Activated CD4-positive, alpha-beta T cell treated with anti-CD3 and anti-CD28 coated beads for 36 hours (primary cell): ENCODE results near the gene KIF26B. TPM values are rescaled to one million over a fixed set of nuclear protein-coding genes. Genes with fewer than 3 reads are reported as not detected.

Experiments used
- ATAC-seq: fragments of 200-7000 bp; cut with Tn5 transposase; one replicate; pipeline ENCODE4 v1.10.0; 2021; ENCODE audit warnings: mild to moderate bottlenecking, moderate library complexity
- CTCF ChIA-PET: fragments of 350-600 bp; sonication (Branson Sonifier 250); formaldehyde crosslinking; loops from one replicate; lab custom pipeline; 2021; ENCODE audit warnings: antibody characterized with exemption; lab: Charles Lee
- POLR2A ChIA-PET: fragments of 350-600 bp; sonication (Branson Sonifier 250); formaldehyde crosslinking; loops from one replicate; lab custom pipeline; 2021; ENCODE audit warnings: antibody characterized with exemption, inconsistent platforms; lab: Charles Lee
- DNase-seq: peaks from one replicate; pipeline ENCODE4 v3.0.0-alpha.2; 2020
- H3K27ac Mint-ChIP-seq: one replicate; pipeline ENCODE4 v1.8.0; 2021; ENCODE audit warnings: mixed read lengths
- H3K27me3 Mint-ChIP-seq: one replicate; pipeline ENCODE4 v1.8.0; 2021; ENCODE audit warnings: mixed read lengths
- H3K36me3 Mint-ChIP-seq: one replicate; pipeline ENCODE4 v1.8.0; 2021; ENCODE audit warnings: low read depth, mixed read lengths
- H3K4me1 Mint-ChIP-seq: one replicate; pipeline ENCODE4 v1.8.0; 2021; ENCODE audit warnings: mixed read lengths
- H3K4me3 Mint-ChIP-seq: one replicate; pipeline ENCODE4 v1.8.0; 2021; ENCODE audit warnings: mild to moderate bottlenecking, moderate library complexity, mixed read lengths
- H3K9me3 Mint-ChIP-seq: one replicate; pipeline ENCODE4 v1.8.0; 2021; ENCODE audit warnings: low read depth, mixed read lengths
- intact Hi-C, 2 experiments: fragments of 100-400 bp; cut with DNase I in 1 of 2; cut with micrococcal nuclease in 1 of 2; formaldehyde crosslinking; loops; one replicate each; pipeline versions ENCODE4 v1.14.2 to v1.15.1; 2022 to 2024; cut with DNase I, micrococcal nuclease
- total RNA-seq, 2 experiments: library from RNA; stranded (reverse); gene quantifications; one replicate each; pipeline ENCODE4 v1.2.3, GENCODE V29; 2021

KIF26B gene
- total RNA-seq, 2 experiments from 2014 or later = 0.16 to 0.23 TPM

DNA sequence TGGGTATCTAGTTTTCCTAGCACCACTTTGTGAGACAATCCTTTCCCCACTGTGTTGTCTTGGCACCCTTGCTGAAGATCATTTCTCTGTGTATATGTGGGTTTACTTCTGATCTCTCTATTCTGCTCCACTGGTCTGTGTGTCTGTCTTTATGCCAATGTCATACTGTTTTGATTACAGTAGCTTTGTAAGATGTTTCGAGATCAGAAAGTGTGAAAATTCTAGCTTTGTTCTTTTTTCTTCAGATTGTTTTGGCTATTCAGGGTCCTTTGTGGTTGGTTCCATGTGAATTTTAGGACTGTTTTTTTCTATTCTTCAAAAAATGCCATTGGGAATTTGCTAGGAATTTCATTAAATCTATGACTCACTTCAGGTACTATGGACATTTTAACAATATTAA, 116.2 kb downstream of the KIF26B start:
- ChIA-PET CTCF (no interaction called here), POLR2A (no interaction called here)
- no peak overlapping the region for H3K27ac Mint-ChIP-seq
- H3K36me3 Mint-ChIP-seq = no peaks in the 10 kb centered on the region
- H3K9me3 Mint-ChIP-seq = no peaks in the 10 kb centered on the region
- intact Hi-C loops = no loop called here
- DNase-seq (no peak), ATAC-seq (no peak)
- no peaks in the 10 kb centered on the region for H3K4me1 Mint-ChIP-seq
- no peak overlapping the region for H3K4me3 Mint-ChIP-seq
- peaks cover 8% of the 10 kb centered on the region for H3K27me3 Mint-ChIP-seq

DNA sequence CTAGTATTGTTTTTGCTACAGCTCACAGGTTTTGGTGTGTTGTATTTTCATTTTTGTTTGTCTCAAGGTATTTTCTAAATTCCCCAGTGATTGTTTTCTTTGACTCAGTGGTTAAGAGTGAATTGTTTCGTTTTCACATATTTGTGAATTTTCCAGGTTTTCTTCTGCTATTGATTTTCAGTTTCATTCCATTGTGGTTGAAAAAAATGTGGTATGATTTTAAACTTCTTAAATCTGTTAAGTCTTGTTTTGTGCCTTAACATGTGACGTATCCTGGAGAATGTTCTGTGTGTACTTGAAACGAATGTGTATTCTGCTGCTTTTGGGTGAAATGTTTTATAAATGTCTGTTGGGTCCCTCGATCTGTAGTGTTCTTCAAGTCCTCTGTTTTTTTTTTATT, 117.9 kb downstream of the KIF26B start:
- H3K4me1 Mint-ChIP-seq = no peaks in the 10 kb centered on the region
- H3K27ac Mint-ChIP-seq = no peak overlapping the region
- no peaks in the 10 kb centered on the region for H3K9me3 Mint-ChIP-seq
- DNase-seq (no peak), ATAC-seq (no peak)
- intact Hi-C loops = no loop called here
- peaks cover 8% of the 10 kb centered on the region for H3K27me3 Mint-ChIP-seq
- ChIA-PET POLR2A (no interaction called here), CTCF (no interaction called here)
- H3K36me3 Mint-ChIP-seq = no peaks in the 10 kb centered on the region
- no peak overlapping the region for H3K4me3 Mint-ChIP-seq

DNA sequence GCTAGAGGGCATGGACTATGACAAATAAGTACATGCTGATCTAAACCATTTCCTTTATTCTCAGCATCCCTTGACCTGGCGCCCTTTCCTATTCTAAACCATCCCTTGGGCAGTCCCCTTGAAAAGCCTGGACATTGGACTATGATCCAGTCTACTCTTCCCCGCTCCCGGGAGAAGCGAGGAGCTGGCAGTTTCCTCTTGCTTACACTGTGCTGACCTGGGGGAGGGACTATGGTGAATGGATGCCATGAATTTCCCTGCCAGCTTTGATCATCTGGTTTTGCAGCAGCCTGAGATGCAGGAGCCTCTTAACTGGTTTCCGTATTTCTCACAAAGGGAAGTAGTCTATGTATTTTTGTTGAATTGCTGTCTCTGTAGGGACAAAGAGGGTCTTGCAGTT, 121.7 kb downstream of the KIF26B start:
- intact Hi-C loops = loop anchor here in 1 of 2 experiments (5.0 kb wide), 1 partner anchor 119 kb away; no protein-coding TSS in a partner anchor
- ATAC-seq (no peak), DNase-seq (no peak)
- H3K9me3 Mint-ChIP-seq = no peaks in the 10 kb centered on the region
- peaks cover 7% of the 10 kb centered on the region for H3K27me3 Mint-ChIP-seq
- H3K4me1 Mint-ChIP-seq = no peaks in the 10 kb centered on the region
- H3K27ac Mint-ChIP-seq = no peak overlapping the region
- CTCF ChIA-PET = no interaction called here
- no peaks in the 10 kb centered on the region for H3K36me3 Mint-ChIP-seq
- POLR2A ChIA-PET = no interaction called here
- no peak overlapping the region for H3K4me3 Mint-ChIP-seq

DNA sequence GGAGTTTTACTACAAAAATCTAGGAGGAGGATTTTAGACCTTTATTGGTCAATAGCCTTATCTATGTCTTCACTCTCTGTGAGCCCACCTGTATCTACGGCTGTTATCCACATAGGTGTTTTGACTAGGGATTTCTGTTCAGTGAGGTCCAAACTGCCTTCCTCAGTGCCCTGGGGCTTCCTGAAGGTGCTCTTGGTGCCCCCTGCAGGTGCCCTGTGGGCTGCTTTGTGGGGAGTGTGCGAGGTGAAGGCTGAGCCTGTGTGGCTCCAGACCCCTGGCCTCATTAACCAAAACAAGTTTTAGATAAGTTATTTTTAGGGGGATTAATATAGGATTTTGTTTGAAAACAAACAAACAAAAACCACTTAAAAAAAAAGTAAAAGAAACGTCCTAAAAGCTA, 122.5 kb downstream of the KIF26B start:
- intact Hi-C loops = loop anchor here in 1 of 2 experiments (5.0 kb wide), 1 partner anchor 120 kb away; no protein-coding TSS in a partner anchor
- ATAC-seq (no peak), DNase-seq (peak; percentile 13)
- H3K27me3 Mint-ChIP-seq = peaks cover 7% of the 10 kb centered on the region
- no peaks in the 10 kb centered on the region for H3K4me1 Mint-ChIP-seq
- POLR2A ChIA-PET = no interaction called here
- no peak overlapping the region for H3K4me3 Mint-ChIP-seq
- no peak overlapping the region for H3K27ac Mint-ChIP-seq
- H3K36me3 Mint-ChIP-seq = no peaks in the 10 kb centered on the region
- CTCF ChIA-PET = interaction anchor here (0.7 kb wide), 1 partner anchor 124 kb away, joined by 3 read pairs; no protein-coding TSS in a partner anchor
- no peaks in the 10 kb centered on the region for H3K9me3 Mint-ChIP-seq

DNA sequence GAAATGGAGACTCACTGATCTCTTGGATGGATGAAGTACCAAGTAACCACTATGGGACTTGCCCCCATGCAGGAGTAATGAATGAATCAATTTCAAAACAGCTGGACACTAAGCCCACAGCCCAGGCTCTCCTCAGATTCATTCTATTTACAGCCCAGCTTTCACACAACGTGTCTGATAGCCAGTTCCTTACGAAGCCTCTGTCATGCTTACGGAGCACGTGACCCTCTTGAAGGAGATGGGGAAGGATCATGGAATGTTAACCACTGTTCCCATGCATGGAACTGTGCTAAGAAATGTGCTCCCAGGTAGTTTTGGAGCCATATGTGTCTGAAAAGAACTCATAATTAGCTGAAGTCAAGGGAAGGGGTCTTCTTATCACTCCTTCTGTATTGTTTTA, 124.1 kb downstream of the KIF26B start:
- H3K27ac Mint-ChIP-seq = no peak overlapping the region
- no peak for DNase-seq
- intact Hi-C loops = loop anchor here in 1 of 2 experiments (5.0 kb wide), 1 partner anchor 122 kb away; no protein-coding TSS in a partner anchor
- peaks cover 11% of the 10 kb centered on the region for H3K27me3 Mint-ChIP-seq
- H3K4me3 Mint-ChIP-seq = no peak overlapping the region
- no peaks in the 10 kb centered on the region for H3K4me1 Mint-ChIP-seq
- no peaks in the 10 kb centered on the region for H3K36me3 Mint-ChIP-seq
- ChIA-PET POLR2A (no interaction called here), CTCF (interaction anchor here (0.6 to 1.3 kb wide), 2 partner anchors 126 to 1257 kb away, joined by 3 to 7 read pairs; no protein-coding TSS in a partner anchor)
- H3K9me3 Mint-ChIP-seq = peaks cover 2% of the 10 kb centered on the region
- no peak for ATAC-seq

DNA sequence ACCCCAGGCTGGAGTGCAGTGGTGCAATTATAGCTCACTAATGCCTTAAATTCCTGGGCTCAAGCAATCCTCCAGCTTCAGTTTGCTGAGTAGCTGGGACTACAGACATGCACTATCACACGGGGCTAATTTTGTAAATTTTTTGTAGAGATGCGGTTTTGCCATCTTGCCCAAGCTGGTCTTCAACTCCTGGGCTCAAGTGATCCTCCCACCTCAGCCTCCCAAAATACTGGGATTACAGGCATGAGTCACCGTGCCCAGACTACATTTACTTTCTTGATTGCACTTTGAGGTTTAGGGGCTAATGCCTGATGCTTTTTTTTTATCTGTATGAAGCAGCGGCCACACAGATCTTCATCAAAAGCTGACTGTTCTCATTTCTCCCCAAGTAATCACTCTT, 124.6 kb downstream of the KIF26B start:
- POLR2A ChIA-PET = no interaction called here

DNA sequence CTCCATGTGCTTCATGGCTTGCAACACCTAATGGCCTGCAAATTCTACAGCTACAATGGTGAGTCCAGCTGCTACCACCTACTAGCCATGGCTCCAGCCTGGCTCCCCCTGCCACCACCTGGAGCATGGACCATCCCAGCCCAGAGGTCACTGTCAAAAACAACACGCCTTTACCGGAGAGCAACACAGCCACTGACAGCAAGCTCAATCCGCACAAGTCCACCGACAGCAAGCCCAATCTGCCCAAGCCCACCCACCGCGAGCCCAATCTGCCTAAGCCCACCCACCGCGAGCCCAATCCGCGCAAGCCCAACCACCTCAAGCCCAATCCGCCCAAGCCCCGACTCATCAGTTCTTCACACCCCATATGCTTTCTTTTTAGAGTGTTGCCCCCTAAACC, 128.2 kb downstream of the KIF26B start:
- intact Hi-C loops = no loop called here
- H3K36me3 Mint-ChIP-seq = no peaks in the 10 kb centered on the region
- no peak for DNase-seq

More for the DNA sequence above, 124.6 kb downstream of the KIF26B start:
- Mint-ChIP-seq H3K27ac (no peak overlapping the region), H3K4me1 (no peaks in the 10 kb centered on the region), H3K4me3 (no peak overlapping the region), H3K27me3 (peaks cover 11% of the 10 kb centered on the region), H3K36me3 (no peaks in the 10 kb centered on the region), H3K9me3 (peaks cover 2% of the 10 kb centered on the region)
- no peak for ATAC-seq
- no peak for DNase-seq
- CTCF ChIA-PET = interaction anchor here (0.6 to 1.3 kb wide), 2 partner anchors 126 to 1256 kb away, joined by 3 to 7 read pairs; no protein-coding TSS in a partner anchor
- intact Hi-C loops = loop anchor here in 1 of 2 experiments (5.0 kb wide), 1 partner anchor 122 kb away; no protein-coding TSS in a partner anchor

DNA sequence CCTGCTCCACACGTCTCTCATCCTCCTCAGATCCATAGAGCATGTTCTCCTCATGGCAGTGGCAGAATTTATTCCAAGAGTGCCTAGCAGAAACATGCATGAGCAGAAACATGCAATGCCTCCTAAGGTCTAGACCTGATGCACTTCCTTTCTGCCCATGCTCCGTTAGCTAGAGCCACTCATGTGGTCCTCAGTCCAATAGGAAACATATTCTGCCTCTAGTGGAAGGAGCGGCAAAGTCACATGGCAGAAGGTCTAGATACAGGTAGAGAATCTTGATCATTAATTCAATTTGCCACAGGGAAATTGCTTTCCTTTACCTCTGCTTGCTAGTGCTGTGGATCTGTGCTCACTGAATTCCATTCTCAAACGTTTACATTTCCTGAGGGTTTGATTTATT, 130.4 kb downstream of the KIF26B start:
- POLR2A ChIA-PET = interaction anchor here (0.7 kb wide), 1 partner anchor 337 kb away, joined by 4 read pairs; no protein-coding TSS in a partner anchor

More for the DNA sequence above, 128.2 kb downstream of the KIF26B start:
- H3K27ac Mint-ChIP-seq = no peak overlapping the region
- peaks cover 8% of the 10 kb centered on the region for H3K27me3 Mint-ChIP-seq
- H3K4me3 Mint-ChIP-seq = no peak overlapping the region
- H3K4me1 Mint-ChIP-seq = no peaks in the 10 kb centered on the region
- peaks cover 2% of the 10 kb centered on the region for H3K9me3 Mint-ChIP-seq
- ChIA-PET POLR2A (no interaction called here), CTCF (interaction anchor here (0.5 kb wide), 1 partner anchor 711 kb away, joined by 4 read pairs; no protein-coding TSS in a partner anchor)
- ATAC-seq = no peak

DNA sequence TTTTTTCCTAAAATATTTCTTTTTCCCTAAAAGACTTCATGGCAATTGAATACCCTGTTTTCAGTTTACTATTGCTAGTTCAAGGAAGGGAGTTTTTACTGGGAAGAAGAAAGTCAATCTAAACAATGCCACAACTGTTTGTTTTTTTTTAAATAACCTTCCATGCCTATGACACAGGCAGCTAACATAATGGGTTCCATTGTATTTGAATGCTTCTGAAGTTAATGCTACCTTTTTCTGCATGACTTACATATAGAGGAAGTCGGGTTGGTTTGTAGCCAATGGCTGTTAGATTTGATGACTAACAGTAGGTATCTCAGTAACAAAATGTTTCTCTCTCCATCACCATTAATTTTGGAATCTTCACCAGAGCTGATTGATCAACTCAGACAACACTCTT, 134.0 kb downstream of the KIF26B start:
- DNase-seq (no peak), ATAC-seq (no peak)
- POLR2A ChIA-PET = no interaction called here
- CTCF ChIA-PET = no interaction called here
- H3K4me1 Mint-ChIP-seq = no peaks in the 10 kb centered on the region
- H3K36me3 Mint-ChIP-seq = no peaks in the 10 kb centered on the region
- no peaks in the 10 kb centered on the region for H3K9me3 Mint-ChIP-seq
- H3K27ac Mint-ChIP-seq = no peak overlapping the region
- peaks cover 4% of the 10 kb centered on the region for H3K27me3 Mint-ChIP-seq
- intact Hi-C loops = no loop called here
- no peak overlapping the region for H3K4me3 Mint-ChIP-seq

More for the DNA sequence above, 130.4 kb downstream of the KIF26B start:
- CTCF ChIA-PET = no interaction called here
- intact Hi-C loops = no loop called here
- ATAC-seq (no peak), DNase-seq (no peak)
- Mint-ChIP-seq H3K4me3 (no peak overlapping the region), H3K36me3 (no peaks in the 10 kb centered on the region), H3K27me3 (peaks cover 8% of the 10 kb centered on the region), H3K9me3 (peaks cover 2% of the 10 kb centered on the region), H3K27ac (no peak overlapping the region), H3K4me1 (no peaks in the 10 kb centered on the region)

DNA sequence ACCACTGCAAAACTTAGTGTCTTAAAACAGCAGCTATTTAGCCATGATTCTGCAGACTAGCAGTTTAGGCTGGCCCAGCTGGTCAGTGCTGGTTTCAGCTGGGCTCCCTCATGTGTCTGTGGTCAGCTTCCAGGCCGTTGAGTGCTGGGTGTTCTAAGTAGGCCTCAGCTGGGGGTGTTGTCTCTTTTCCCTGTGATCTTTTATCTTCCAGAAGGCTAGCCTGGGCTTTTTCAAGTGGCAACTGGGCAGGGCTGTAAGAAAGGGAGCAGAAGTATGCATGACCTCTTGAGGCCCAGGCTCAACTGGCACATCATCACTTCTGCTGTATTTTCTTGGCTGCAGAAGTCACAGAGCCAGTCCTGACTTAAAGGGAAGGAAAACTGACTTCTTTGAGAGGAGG, 136.1 kb downstream of the KIF26B start:
- ATAC-seq = no peak
- Mint-ChIP-seq H3K4me1 (no peaks in the 10 kb centered on the region), H3K27me3 (peaks cover 4% of the 10 kb centered on the region), H3K9me3 (no peaks in the 10 kb centered on the region), H3K36me3 (no peaks in the 10 kb centered on the region), H3K27ac (no peak overlapping the region), H3K4me3 (no peak overlapping the region)
- no peak for DNase-seq
- intact Hi-C loops = no loop called here
- CTCF ChIA-PET = no interaction called here
- POLR2A ChIA-PET = no interaction called here

DNA sequence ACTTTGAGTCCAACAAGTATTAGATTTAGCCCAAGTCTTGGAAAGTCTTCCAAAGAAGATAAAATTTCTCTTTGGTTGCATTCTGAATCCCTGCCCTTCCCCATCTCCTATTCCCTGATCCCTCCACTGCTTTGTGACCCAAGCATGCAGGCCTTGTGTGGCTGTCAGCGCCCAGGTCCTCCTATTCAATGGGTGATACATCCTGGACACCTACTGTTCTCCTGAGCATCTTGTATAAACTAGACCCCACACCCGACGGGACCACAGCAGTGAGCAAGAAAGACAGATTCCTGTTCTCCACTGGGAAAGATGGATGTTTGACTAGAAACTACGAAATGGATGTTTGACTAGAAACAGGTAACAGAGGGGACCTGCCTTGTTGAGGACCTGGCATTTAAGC, 136.6 kb downstream of the KIF26B start:
- no peak for DNase-seq
- ChIA-PET CTCF (no interaction called here), POLR2A (no interaction called here)
- Mint-ChIP-seq H3K4me3 (no peak overlapping the region), H3K27ac (no peak overlapping the region), H3K27me3 (peaks cover 4% of the 10 kb centered on the region), H3K9me3 (no peaks in the 10 kb centered on the region), H3K4me1 (no peaks in the 10 kb centered on the region), H3K36me3 (no peaks in the 10 kb centered on the region)
- intact Hi-C loops = no loop called here
- no peak for ATAC-seq

DNA sequence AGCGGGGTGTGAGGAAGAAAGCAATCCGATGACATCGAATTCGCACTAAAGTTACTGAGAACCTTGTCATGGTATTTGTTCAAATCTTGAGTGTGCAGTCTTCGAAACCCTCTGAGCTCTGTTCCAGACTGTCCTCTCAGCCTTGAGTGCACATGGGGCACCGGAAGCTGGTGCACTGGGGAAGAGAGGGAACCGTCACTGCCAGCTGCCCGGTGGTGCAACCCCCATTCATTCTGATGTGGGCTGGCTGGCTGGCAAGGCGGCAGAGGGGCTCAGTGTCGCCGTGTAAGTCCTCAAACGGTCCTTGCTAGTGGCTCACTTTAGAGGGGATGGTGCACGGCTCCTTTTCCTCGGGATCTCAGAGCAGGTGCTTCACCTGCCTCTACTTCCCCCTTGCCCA, 137.4 kb downstream of the KIF26B start:
- intact Hi-C loops = no loop called here
- DNase-seq (no peak), ATAC-seq (no peak)
- Mint-ChIP-seq H3K27me3 (peaks cover 4% of the 10 kb centered on the region), H3K27ac (no peak overlapping the region), H3K4me3 (no peak overlapping the region), H3K36me3 (no peaks in the 10 kb centered on the region), H3K9me3 (no peaks in the 10 kb centered on the region), H3K4me1 (no peaks in the 10 kb centered on the region)
- ChIA-PET POLR2A (no interaction called here), CTCF (no interaction called here)
